H1 (cell line): ENCODE results near the gene NECAP2. TPM values are rescaled to one million over a fixed set of nuclear protein-coding genes. Genes with fewer than 3 reads are reported as not detected.

Source experiments
- CTCF ChIA-PET: fragments of 300-600 bp; sonication (Branson Sonifier 250); formaldehyde crosslinking; loops from one replicate; lab custom pipeline; 2021; ENCODE audit not compliant: partially characterized antibody; lab: Charles Lee
- POLR2A ChIA-PET: fragments of 300-600 bp; sonication (Branson Sonifier 250); formaldehyde crosslinking; loops from one replicate; lab custom pipeline; 2021; ENCODE audit warnings: inconsistent platforms; ENCODE audit not compliant: partially characterized antibody; lab: Charles Lee
- DNase-seq, 2 experiments: peaks; one replicate each; pipeline versions ENCODE4 v3.0.0 to v3.0.0-alpha.2; 2010 to 2022; ENCODE audit warnings: low spot score in 2 of 2, low read depth in 1 of 2, mixed read lengths in 1 of 2
- FAIRE-seq: peaks from 2 replicates; lab custom pipeline; 2011; peaks lifted over from hg19 to GRCh38; lab: Jason Lieb, UNC
- H2AFZ ChIP-seq: 2 replicates; pipeline ENCODE4 v1.8.1; 2012; ENCODE audit warnings: low read length, inconsistent platforms
- H2AK5ac ChIP-seq: 2 replicates; pipeline ENCODE4 v1.6.1; 2013; ENCODE audit warnings: low read depth, low read length
- H2BK120ac ChIP-seq: replicated peaks from 2 replicates; pipeline ENCODE3; 2013; ENCODE audit warnings: low read depth, low read length, inconsistent platforms
- H2BK12ac ChIP-seq: 2 replicates; pipeline ENCODE4 v1.6.1; 2013; ENCODE audit warnings: low read depth, low read length
- H2BK15ac ChIP-seq: 2 replicates; pipeline ENCODE4 v1.6.1; 2013; ENCODE audit warnings: low read length
- H2BK20ac ChIP-seq: 2 replicates; pipeline ENCODE4 v1.6.1; 2013; ENCODE audit warnings: low read length
- H2BK5ac ChIP-seq: 2 replicates; pipeline ENCODE4 v1.6.1; 2013; ENCODE audit warnings: low read depth, low read length
- H3K14ac ChIP-seq: 2 replicates; pipeline ENCODE4 v1.6.1; 2013; ENCODE audit warnings: inconsistent platforms; ENCODE audit not compliant: insufficient read length
- H3K18ac ChIP-seq: 2 replicates; pipeline ENCODE4 v1.6.1; 2013; ENCODE audit warnings: low read length; ENCODE audit errors: extremely low read depth
- H3K23ac ChIP-seq: 2 replicates; pipeline ENCODE4 v1.6.1; 2013; ENCODE audit warnings: inconsistent platforms; ENCODE audit not compliant: insufficient read length
- H3K23me2 ChIP-seq: 2 replicates; pipeline ENCODE4 v1.6.1; 2013; ENCODE audit warnings: low read depth, low read length
- H3K27ac ChIP-seq: 2 replicates; pipeline ENCODE4 v1.6.1; 2011; ENCODE audit warnings: low read depth, low read length, inconsistent platforms
- H3K27me3 ChIP-seq, 4 experiments: replicated peaks in 1 of 4; 1 replicate in 1 of 4; 2 replicates in 3 of 4; pipeline versions ENCODE4 v1.6.1 to v1.8.1; 2011 to 2013; ENCODE audit warnings: low read length in 3 of 4, mild to moderate bottlenecking in 3 of 4, inconsistent platforms in 2 of 4, mixed read lengths in 2 of 4, moderate library complexity in 1 of 4; ENCODE audit not compliant: control insufficient read depth in 3 of 4, insufficient read depth in 3 of 4; ENCODE audit errors: extremely low read depth in 1 of 4
- H3K36me3 ChIP-seq, 4 experiments: 2 replicates each; pipeline versions ENCODE4 v1.6.1 to v1.8.1; 2011 to 2013; ENCODE audit warnings: mild to moderate bottlenecking in 4 of 4, low read length in 3 of 4, moderate library complexity in 2 of 4, control low read depth in 1 of 4, inconsistent platforms in 1 of 4; ENCODE audit not compliant: insufficient read depth in 4 of 4, control insufficient read depth in 2 of 4
- H3K4ac ChIP-seq: replicated peaks from 2 replicates; pipeline ENCODE3; 2013; ENCODE audit warnings: low read length, low read depth, mixed read lengths, inconsistent platforms; ENCODE audit not compliant: insufficient read length
- H3K4me1 ChIP-seq, 4 experiments: replicated peaks in 1 of 4; 1 replicate in 1 of 4; 2 replicates in 3 of 4; pipeline versions ENCODE4 v1.6.1 to v1.8.1; 2011 to 2013; ENCODE audit warnings: low read length in 3 of 4, inconsistent platforms in 2 of 4, mixed read lengths in 1 of 4; ENCODE audit not compliant: insufficient read depth in 4 of 4, control insufficient read depth in 3 of 4
- H3K4me2 ChIP-seq, 2 experiments: 2 replicates each; pipeline versions ENCODE4 v1.6.1 to v1.8.1; 2011 to 2013; ENCODE audit warnings: low read depth in 2 of 2, low read length in 2 of 2, control low read depth in 1 of 2, inconsistent platforms in 1 of 2, mild to moderate bottlenecking in 1 of 2; ENCODE audit not compliant: insufficient read depth in 1 of 2
- H3K4me3 ChIP-seq, 4 experiments: fragments of 200-600, 300-600 bp in 1 of 4; sonication (generic), shearing (Covaris generic), sonication (Bioruptor Twin) in 1 of 4; 2 replicates each; pipeline versions ENCODE4 v1.5.1 to v1.8.1; 2011 to 2016; ENCODE audit warnings: low read length in 4 of 4, low read depth in 3 of 4, control low read depth in 2 of 4, inconsistent platforms in 2 of 4, mild to moderate bottlenecking in 2 of 4, mixed read lengths in 1 of 4, moderate library complexity in 1 of 4; ENCODE audit not compliant: insufficient read depth in 2 of 4; ENCODE audit errors: extremely low read depth in 1 of 4
- H3K56ac ChIP-seq: replicated peaks from 2 replicates; pipeline ENCODE3; 2013; ENCODE audit warnings: low read depth, mild to moderate bottlenecking, mixed read lengths, low read length, inconsistent platforms; ENCODE audit not compliant: insufficient read length
- H3K79me1 ChIP-seq: 2 replicates; pipeline ENCODE4 v1.6.1; 2013; ENCODE audit warnings: low read depth, low read length, control low read depth
- H3K79me2 ChIP-seq, 2 experiments: 2 replicates each; pipeline versions ENCODE4 v1.6.1 to v1.8.1; 2012 to 2013; ENCODE audit warnings: low read length in 2 of 2, mild to moderate bottlenecking in 2 of 2, inconsistent platforms in 1 of 2; ENCODE audit not compliant: insufficient read depth in 2 of 2, control insufficient read depth in 1 of 2
- H3K9ac ChIP-seq, 4 experiments: replicated peaks in 1 of 4; 1 replicate in 1 of 4; 2 replicates in 3 of 4; pipeline versions ENCODE4 v1.6.1 to v1.8.1; 2011 to 2013; ENCODE audit warnings: low read depth in 3 of 4, low read length in 3 of 4, control low read depth in 2 of 4, mild to moderate bottlenecking in 2 of 4, moderate library complexity in 2 of 4, inconsistent platforms in 1 of 4; ENCODE audit errors: extremely low read depth in 1 of 4
- H3K9me3 ChIP-seq, 2 experiments: 2 replicates each; pipeline versions ENCODE4 v1.6.1 to v1.8.1; 2012 to 2013; ENCODE audit warnings: mild to moderate bottlenecking in 2 of 2, moderate library complexity in 2 of 2, control low read depth in 1 of 2, inconsistent platforms in 1 of 2, low read depth in 1 of 2, low read length in 1 of 2, mixed read lengths in 1 of 2; ENCODE audit not compliant: insufficient read depth in 2 of 2
- H4K20me1 ChIP-seq, 2 experiments: replicated peaks in 1 of 2; 2 replicates each; pipeline versions ENCODE3 to v1.8.1; 2011 to 2013; ENCODE audit warnings: inconsistent platforms in 2 of 2, low read length in 2 of 2, mild to moderate bottlenecking in 1 of 2; ENCODE audit not compliant: insufficient read depth in 2 of 2, control insufficient read depth in 1 of 2
- H4K5ac ChIP-seq: 2 replicates; pipeline ENCODE4 v1.6.1; 2013; ENCODE audit warnings: low read length, low read depth, mixed read lengths, inconsistent platforms; ENCODE audit not compliant: insufficient read length
- H4K8ac ChIP-seq: 2 replicates; pipeline ENCODE4 v1.8.0; 2013; ENCODE audit warnings: mild to moderate bottlenecking, moderate library complexity, low read length, inconsistent platforms; ENCODE audit not compliant: insufficient read depth; ENCODE audit errors: extremely low read depth
- H4K91ac ChIP-seq: replicated peaks from 2 replicates; pipeline ENCODE3; 2013; ENCODE audit warnings: low read length, mixed read lengths, inconsistent platforms; ENCODE audit not compliant: insufficient read length
- EGR1 ChIP-seq: IDR thresholded peaks from 2 replicates; pipeline ENCODE4 v1.6.1; 2011; ENCODE audit warnings: low read depth, low read length, borderline replicate concordance
- PHF8 ChIP-seq: fragments of 200-600 bp; sonication (generic); conservative IDR thresholded peaks from 2 replicates; pipeline ENCODE4 v1.7.1; 2012; ENCODE audit warnings: low read depth, mild to moderate bottlenecking, inconsistent platforms, low read length, moderate library complexity
- POLR2A ChIP-seq, 2 experiments: IDR thresholded peaks; 1 replicate in 1 of 2; 2 replicates in 1 of 2; pipeline ENCODE4 v1.6.1; 2011; ENCODE audit warnings: low read depth in 2 of 2, low read length in 2 of 2, mild to moderate bottlenecking in 2 of 2; ENCODE audit errors: control extremely low read depth in 1 of 2
- SAP30 ChIP-seq: fragments of 300-600 bp; sonication (generic); IDR thresholded peaks from 2 replicates; pipeline ENCODE4 v1.7.1; 2012; ENCODE audit warnings: low read length, moderate library complexity, mild to moderate bottlenecking, inconsistent platforms; ENCODE audit not compliant: insufficient read depth, insufficient replicate concordance
- SIN3A ChIP-seq, 2 experiments: IDR thresholded peaks in 1 of 2; conservative IDR thresholded peaks in 1 of 2; 2 replicates each; pipeline ENCODE4 v1.6.1; 2011 to 2012; ENCODE audit warnings: low read length in 2 of 2, improper control_type of control experiment in 1 of 2, low read depth in 1 of 2, mild to moderate bottlenecking in 1 of 2
- SIX5 ChIP-seq: IDR thresholded peaks from 2 replicates; pipeline ENCODE4 v1.6.1; 2011; ENCODE audit warnings: mild to moderate bottlenecking, low read depth, low read length
- SUZ12 ChIP-seq: fragments of 200-600 bp; sonication (generic); IDR thresholded peaks from 2 replicates; pipeline ENCODE4 v1.6.1; 2012; ENCODE audit warnings: mild to moderate bottlenecking, inconsistent platforms, low read length, moderate library complexity, mixed read lengths
- WGBS, 2 experiments: shearing (Covaris generic) in 1 of 2; methylation state at CpG; one replicate each; pipeline versions ENCODE4 v1.1.6 to v1.1.7; 2013 to 2015; ENCODE audit warnings: low lambda C conversion rate in 2 of 2, mixed read lengths in 2 of 2, inconsistent platforms in 1 of 2, low coverage in 1 of 2, missing lambda C conversion rate in 1 of 2; ENCODE audit not compliant: insufficient replicate concordance in 2 of 2, insufficient coverage in 1 of 2, insufficient read length in 1 of 2; ENCODE audit errors: extremely low coverage in 1 of 2, missing lambda C conversion rate in 1 of 2; 5-methylcytosine and 5-hydroxymethylcytosine counted together
- polyA plus RNA-seq, 7 experiments: library from polyadenylated mRNA; depleted of rRNA in 3 of 7; stranded (reverse) in 5 of 7; unstranded in 2 of 7; fragments of >200 nt in 5 of 7; fragments of 200-250 nt in 2 of 7; gene quantifications; 1 replicate in 5 of 7; 2 replicates in 1 of 7; 4 replicates in 1 of 7; pipeline versions ENCODE4 v1.2.1 to v1.2.3, GENCODE V29; 2011 to 2013; ENCODE audit warnings: missing spikeins in 2 of 7, mixed read lengths in 2 of 7
- total RNA-seq: library from RNA; stranded (reverse); fragmentation: NEBNext Ultra II Directional; extraction: Animal tissue kit (Norgen Biotek cat#: 25700); gene quantifications from 2 replicates; pipeline ENCODE4 v1.2.1, GENCODE V29; 2021

NECAP2 gene
- total and polyA plus RNA-seq, 2 of the 8 experiments (the other 6 are each of a cell fraction or from before 2014, with no cell fraction given), result 24.4 to 29.7 TPM

- DNase-seq, result no peak
- WGBS, 2 experiments, result 86% methylated on average over 2 of the region's 2 CpGs; no CpG with 5 or more reads in 1 of the 2 experiments
- H3K79me1 ChIP-seq, result no peaks in the 10 kb centered on the region; the same call in 1 of the 2 replicates
- H3K56ac ChIP-seq, result no peak overlapping the region
- H2BK12ac ChIP-seq, result no peak overlapping the region
- no peak overlapping the region for H4K91ac ChIP-seq
- no peaks in the 10 kb centered on the region for H3K9me3 ChIP-seq
- ChIA-PET POLR2A (interaction anchor here (1.1 to 3.1 kb wide), 3 partner anchors 11 to 75 kb away, joined by 3 to 15 read pairs (median 3); partner anchors contain the start of gene RNU1-1), CTCF (interaction anchor here (0.6 to 2.6 kb wide), 9 partner anchors 8 to 373 kb away, joined by 3 to 13 read pairs (median 8); no protein-coding TSS in a partner anchor)
- no peak overlapping the region for H2BK5ac ChIP-seq
- H2AK5ac ChIP-seq, result no peak overlapping the region
- H3K4me1 ChIP-seq, result peaks cover 0 to 2% (median 0%) of the 10 kb centered on the region in 4 experiments; a peak in 3 of 7 replicates
- peaks cover 8 to 18% of the 10 kb centered on the region in 2 experiments for H4K20me1 ChIP-seq
- H3K4ac ChIP-seq, result no peak overlapping the region
- peaks cover 0 to 4% (median 3%) of the 10 kb centered on the region in 4 experiments; a peak in 1 of 7 replicates for H3K27me3 ChIP-seq
- H3K79me2 ChIP-seq, result no peaks in the 10 kb centered on the region
- H3K9ac ChIP-seq, result no peak overlapping the region
- H3K4me2 ChIP-seq, result no peak overlapping the region
- H2BK15ac ChIP-seq, result no peak overlapping the region
- H3K27ac ChIP-seq, result no peak overlapping the region
- no peak overlapping the region for H3K4me3 ChIP-seq
- no peak for FAIRE-seq
- H3K14ac ChIP-seq, result no peak overlapping the region
- no peak overlapping the region for H4K8ac ChIP-seq
- H3K23ac ChIP-seq, result no peak overlapping the region
- H3K36me3 ChIP-seq, result peaks cover 0 to 5% (median 2%) of the 10 kb centered on the region in 4 experiments; a peak in 3 of 8 replicates
- H2AFZ ChIP-seq, result no peak overlapping the region
- H4K5ac ChIP-seq, result no peak overlapping the region
- H2BK20ac ChIP-seq, result no peak overlapping the region
- H3K18ac ChIP-seq, result no peak overlapping the region
- H2BK120ac ChIP-seq, result no peak overlapping the region
- peaks cover 4% of the 10 kb centered on the region; the same call in 1 of the 2 replicates for H3K23me2 ChIP-seq
- no peak for TF ChIP-seq SIN3A (conservative IDR thresholded peaks at IDR 0.05 in 1 of 2, IDR thresholded peaks at IDR 0.05 in 1 of 2; ENCODE audit: low read depth in 1 of 2, low read length in 2 of 2)
- TF ChIP-seq EGR1, result no peak
- TF ChIP-seq PHF8, result no peak
- no peak for TF ChIP-seq SIX5
- TF ChIP-seq POLR2A (IDR thresholded peaks at IDR 0.05; ENCODE audit: control extremely low read depth in 1 of 2, low read depth in 2 of 2, low read length in 2 of 2), result no peak
- no peak for TF ChIP-seq SAP30
- no peak for TF ChIP-seq SUZ12
Observed at GRCh38 chr1:16438924-16439323, 1.6 kb upstream of the NECAP2 start.
